H1 (cell line): ENCODE results near the gene PAXX. TPM values are rescaled to one million over a fixed set of nuclear protein-coding genes. Genes with fewer than 3 reads are reported as not detected.

Source experiments
- CTCF ChIP-seq, 3 experiments: IDR thresholded peaks; 1 replicate in 2 of 3; 2 replicates in 1 of 3; pipeline versions ENCODE4 v1.5.1 to v1.6.1; 2011; ENCODE audit warnings: low read length in 3 of 3, mild to moderate bottlenecking in 3 of 3, inconsistent platforms in 2 of 3, low read depth in 1 of 3, moderate library complexity in 1 of 3; ENCODE audit not compliant: insufficient read depth in 1 of 3; ENCODE audit errors: control extremely low read depth in 1 of 3
- EP300 ChIP-seq, 2 experiments: IDR thresholded peaks; 1 replicate in 1 of 2; 2 replicates in 1 of 2; pipeline ENCODE4 v1.6.1; 2011 to 2012; ENCODE audit warnings: low read depth in 2 of 2, low read length in 2 of 2, mild to moderate bottlenecking in 2 of 2, borderline replicate concordance in 1 of 2, inconsistent platforms in 1 of 2, moderate library complexity in 1 of 2
- HDAC2 ChIP-seq, 2 experiments: fragments of 300-600 bp in 1 of 2; sonication (generic) in 1 of 2; IDR thresholded peaks; 2 replicates each; pipeline ENCODE4 v1.6.1; 2011 to 2012; ENCODE audit warnings: low read depth in 2 of 2, low read length in 2 of 2, mild to moderate bottlenecking in 2 of 2, moderate library complexity in 2 of 2, borderline replicate concordance in 1 of 2, inconsistent platforms in 1 of 2
- POLR2A ChIP-seq, 2 experiments: IDR thresholded peaks; 1 replicate in 1 of 2; 2 replicates in 1 of 2; pipeline ENCODE4 v1.6.1; 2011; ENCODE audit warnings: low read depth in 2 of 2, low read length in 2 of 2, mild to moderate bottlenecking in 2 of 2; ENCODE audit errors: control extremely low read depth in 1 of 2
- SIN3A ChIP-seq, 2 experiments: IDR thresholded peaks in 1 of 2; conservative IDR thresholded peaks in 1 of 2; 2 replicates each; pipeline ENCODE4 v1.6.1; 2011 to 2012; ENCODE audit warnings: low read length in 2 of 2, improper control_type of control experiment in 1 of 2, low read depth in 1 of 2, mild to moderate bottlenecking in 1 of 2
- YY1 ChIP-seq: IDR thresholded peaks from 2 replicates; pipeline ENCODE4 v1.6.1; 2011; ENCODE audit warnings: low read depth, mild to moderate bottlenecking, low read length
- polyA plus RNA-seq, 7 experiments: library from polyadenylated mRNA; depleted of rRNA in 3 of 7; stranded (reverse) in 5 of 7; unstranded in 2 of 7; fragments of >200 nt in 5 of 7; fragments of 200-250 nt in 2 of 7; gene quantifications; 1 replicate in 5 of 7; 2 replicates in 1 of 7; 4 replicates in 1 of 7; pipeline versions ENCODE4 v1.2.1 to v1.2.3, GENCODE V29; 2011 to 2013; ENCODE audit warnings: missing spikeins in 2 of 7, mixed read lengths in 2 of 7
- total RNA-seq: library from RNA; stranded (reverse); fragmentation: NEBNext Ultra II Directional; extraction: Animal tissue kit (Norgen Biotek cat#: 25700); gene quantifications from 2 replicates; pipeline ENCODE4 v1.2.1, GENCODE V29; 2021

The PAXX gene
- total and polyA plus RNA-seq, 2 of the 8 experiments (the other 6 are each of a cell fraction or from before 2014, with no cell fraction given) = 43.4 to 45.9 TPM

GRCh38 chr9:136979769-136980587 lies 12.2 kb upstream of the PAXX start (continued):
- TF ChIP-seq CTCF (IDR thresholded peaks at IDR 0.05; ENCODE audit: control extremely low read depth in 1 of 3, insufficient read depth in 1 of 3, low read depth in 1 of 3, low read length in 3 of 3) (no peak), POLR2A (IDR thresholded peaks at IDR 0.05; ENCODE audit: control extremely low read depth in 1 of 2, low read depth in 2 of 2, low read length in 2 of 2) (no peak), YY1 (no peak), HDAC2 (IDR thresholded peaks at IDR 0.05; ENCODE audit: borderline replicate concordance in 1 of 2, low read depth in 2 of 2, low read length in 2 of 2) (no peak), EP300 (IDR thresholded peaks at IDR 0.05; ENCODE audit: borderline replicate concordance in 1 of 2, low read depth in 2 of 2, low read length in 2 of 2) (no peak), SIN3A (conservative IDR thresholded peaks at IDR 0.05 in 1 of 2, IDR thresholded peaks at IDR 0.05 in 1 of 2; ENCODE audit: low read depth in 1 of 2, low read length in 2 of 2) (no peak)
- TF ChIP-seq, all 59 proteins: peak for 0
